Measurements from ENCODE around the gene PRKN. TPM values are rescaled to one million over a fixed set of nuclear protein-coding genes. Genes with fewer than 3 reads are reported as not detected.

PRKN gene
- polyA plus RNA-seq, 1 experiment: 0.71 TPM

GRCh38 chr6:162099685-162100084 is 627.9 kb downstream of the PRKN start:
- CTCF ChIA-PET: no interaction called here
- DNase-seq (ENCODE audit: low read depth): peak; percentile 31
- H3K36me3 ChIP-seq (ENCODE audit: control insufficient read depth, insufficient read depth, low read length): no peaks in the 10 kb centered on the region

GRCh38 chr6:162092816-162093502 is 634.6 kb downstream of the PRKN start:
- DNase-seq (ENCODE audit: low read depth): no peak
- Histone ChIP-seq H3K27me3 (ENCODE audit: control insufficient read depth, insufficient read depth, low read length) (no peaks in the 10 kb centered on the region), H3K36me3 (ENCODE audit: control insufficient read depth, insufficient read depth, low read length) (no peaks in the 10 kb centered on the region), H3K4me3 (ENCODE audit: low read depth, low read length) (no peak overlapping the region)
- POLR2A ChIA-PET: no interaction called here
- CTCF ChIA-PET: no interaction called here
- TF ChIP-seq CTCF (IDR thresholded peaks at IDR 0.05; ENCODE audit: insufficient read depth, low read depth, low read length): no peak

More at GRCh38 chr6:162099685-162100084, 627.9 kb downstream of the PRKN start:
- no peak for TF ChIP-seq CTCF (IDR thresholded peaks at IDR 0.05; ENCODE audit: insufficient read depth, low read depth, low read length)
- H3K27me3 ChIP-seq (ENCODE audit: control insufficient read depth, insufficient read depth, low read length): no peaks in the 10 kb centered on the region
- POLR2A ChIA-PET: no interaction called here
- H3K4me3 ChIP-seq (ENCODE audit: low read depth, low read length): no peak overlapping the region

GRCh38 chr6:162090734-162091133 is 636.8 kb downstream of the PRKN start:
- no peak overlapping the region for H3K4me3 ChIP-seq (ENCODE audit: low read depth, low read length)

GRCh38 chr6:162088091-162088490 is 639.5 kb downstream of the PRKN start:
- POLR2A ChIA-PET: no interaction called here
- CTCF ChIA-PET: no interaction called here
- no peak for DNase-seq (ENCODE audit: low read depth)
- H3K36me3 ChIP-seq (ENCODE audit: control insufficient read depth, insufficient read depth, low read length): no peaks in the 10 kb centered on the region
- H3K4me3 ChIP-seq (ENCODE audit: low read depth, low read length): no peak overlapping the region
- no peaks in the 10 kb centered on the region for H3K27me3 ChIP-seq (ENCODE audit: control insufficient read depth, insufficient read depth, low read length)
- no peak for TF ChIP-seq CTCF (IDR thresholded peaks at IDR 0.05; ENCODE audit: insufficient read depth, low read depth, low read length)

More at GRCh38 chr6:162090734-162091133, 636.8 kb downstream of the PRKN start:
- Histone ChIP-seq H3K36me3 (ENCODE audit: control insufficient read depth, insufficient read depth, low read length) (no peaks in the 10 kb centered on the region), H3K27me3 (ENCODE audit: control insufficient read depth, insufficient read depth, low read length) (no peaks in the 10 kb centered on the region)
- ChIA-PET CTCF (no interaction called here), POLR2A (no interaction called here)
- no peak for TF ChIP-seq CTCF (IDR thresholded peaks at IDR 0.05; ENCODE audit: insufficient read depth, low read depth, low read length)
- DNase-seq (ENCODE audit: low read depth): no peak

GRCh38 chr6:162085561-162085960 is 642.0 kb downstream of the PRKN start:
- DNase-seq (ENCODE audit: low read depth): no peak
- ChIA-PET CTCF (no interaction called here), POLR2A (no interaction called here)
- no peaks in the 10 kb centered on the region for H3K27me3 ChIP-seq (ENCODE audit: control insufficient read depth, insufficient read depth, low read length)
- no peaks in the 10 kb centered on the region for H3K36me3 ChIP-seq (ENCODE audit: control insufficient read depth, insufficient read depth, low read length)
- H3K4me3 ChIP-seq (ENCODE audit: low read depth, low read length): no peak overlapping the region
- TF ChIP-seq CTCF (IDR thresholded peaks at IDR 0.05; ENCODE audit: insufficient read depth, low read depth, low read length): no peak
